SK-N-SH (cell line): ENCODE results near the gene PYCR2. TPM values are rescaled to one million over a fixed set of nuclear protein-coding genes. Genes with fewer than 3 reads are reported as not detected.

Experiments used
- CTCF ChIA-PET: fragments of 300-600, 350-600 bp; formaldehyde crosslinking; extraction: SDS; loops from one replicate; lab custom pipeline; 2021; lab: Yijun Ruan, JAX
- POLR2A ChIA-PET: fragments of 350-600 bp; sonication (Branson Sonifier 250); formaldehyde crosslinking; extraction: SDS; loops from one replicate; lab custom pipeline; 2020; ENCODE audit warnings: antibody characterized with exemption, inconsistent platforms; lab: Yijun Ruan, JAX
- DNase-seq: peaks from one replicate; pipeline ENCODE4 v3.0.0; 2012
- H2AFZ ChIP-seq: fragments of 200-600 bp; sonication (generic); 2 replicates; pipeline ENCODE4 v1.8.1; 2016; ENCODE audit warnings: antibody characterized with exemption, mild to moderate bottlenecking, low read depth
- H3F3A ChIP-seq: fragments of 200-600 bp; sonication (generic); replicated peaks from 2 replicates; pipeline ENCODE3; 2016; ENCODE audit warnings: antibody characterized with exemption, mild to moderate bottlenecking; ENCODE audit not compliant: insufficient read depth
- H3K27ac ChIP-seq, 2 experiments: fragments of 200-500 bp in 1 of 2; fragments of 200-600 bp in 1 of 2; sonication (Bioruptor generic) in 1 of 2; sonication (generic), shearing (Covaris generic) in 1 of 2; 2 replicates each; pipeline versions ENCODE4 v1.5.1 to v1.6.1; 2014 to 2016; ENCODE audit warnings: low read depth in 2 of 2, inconsistent platforms in 1 of 2, low read length in 1 of 2, mild to moderate bottlenecking in 1 of 2, mixed read lengths in 1 of 2
- H3K27me3 ChIP-seq: fragments of 200-600 bp; sonication (generic), shearing (Covaris generic); 2 replicates; pipeline ENCODE4 v1.6.1; 2016; ENCODE audit warnings: mixed run types; ENCODE audit not compliant: insufficient read depth
- H3K36me3 ChIP-seq, 2 experiments: fragments of 200-500 bp in 1 of 2; fragments of 200-600 bp in 1 of 2; sonication (Bioruptor generic) in 1 of 2; sonication (generic) in 1 of 2; replicated peaks in 1 of 2; 2 replicates each; pipeline versions ENCODE3 to v1.5.1; 2014 to 2016; ENCODE audit warnings: low read length in 1 of 2, mild to moderate bottlenecking in 1 of 2; ENCODE audit not compliant: insufficient read depth in 2 of 2, control insufficient read depth in 1 of 2
- H3K4me1 ChIP-seq, 2 experiments: fragments of 200-500 bp in 1 of 2; fragments of 200-600 bp in 1 of 2; sonication (Bioruptor generic) in 1 of 2; sonication (generic), shearing (Covaris generic) in 1 of 2; 2 replicates each; pipeline versions ENCODE4 v1.5.1 to v1.6.1; 2014 to 2016; ENCODE audit warnings: low read depth in 1 of 2, low read length in 1 of 2, mixed run types in 1 of 2; ENCODE audit not compliant: insufficient read depth in 2 of 2, control insufficient read depth in 1 of 2
- H3K4me2 ChIP-seq: fragments of 200-600 bp; sonication (generic), shearing (Covaris generic); 2 replicates; pipeline ENCODE4 v1.6.1; 2017; ENCODE audit warnings: mixed run types
- H3K4me3 ChIP-seq, 2 experiments: fragments of 200-500 bp in 1 of 2; fragments of 200-600 bp in 1 of 2; sonication (Bioruptor generic) in 1 of 2; sonication (generic), shearing (Covaris generic) in 1 of 2; 2 replicates each; pipeline versions ENCODE4 v1.5.1 to v1.8.1; 2014 to 2016; ENCODE audit warnings: low read depth in 2 of 2, inconsistent platforms in 1 of 2, low read length in 1 of 2, mild to moderate bottlenecking in 1 of 2, mixed read lengths in 1 of 2, moderate library complexity in 1 of 2
- H3K79me2 ChIP-seq: fragments of 200-600 bp; sonication (generic); 2 replicates; pipeline ENCODE4 v1.8.1; 2017; ENCODE audit warnings: mild to moderate bottlenecking; ENCODE audit not compliant: insufficient read depth
- H3K9ac ChIP-seq: fragments of 200-600 bp; sonication (generic); 2 replicates; pipeline ENCODE4 v1.6.1; 2017; ENCODE audit warnings: mixed run types
- H3K9me2 ChIP-seq: fragments of 200-600 bp; sonication (generic); 2 replicates; pipeline ENCODE4 v1.6.1; 2017; ENCODE audit warnings: mixed run types
- H3K9me3 ChIP-seq: fragments of 200-600 bp; sonication (generic); 2 replicates; pipeline ENCODE4 v1.6.1; 2017; ENCODE audit warnings: mixed run types, mild to moderate bottlenecking, moderate library complexity
- H4K20me1 ChIP-seq: fragments of 200-600 bp; sonication (generic); 2 replicates; pipeline ENCODE4 v1.6.1; 2017; ENCODE audit warnings: mild to moderate bottlenecking, mixed run types; ENCODE audit not compliant: insufficient read depth
- FOSL2 ChIP-seq: IDR thresholded peaks from 2 replicates; pipeline ENCODE4 v1.4.0; 2012; ENCODE audit warnings: low read depth, mild to moderate bottlenecking, moderate library complexity, borderline replicate concordance
- FOXM1 ChIP-seq: IDR thresholded peaks from 2 replicates; pipeline ENCODE4 v1.4.0; 2012; ENCODE audit warnings: low read depth, mild to moderate bottlenecking
- GATA2 ChIP-seq: sonication (generic); formaldehyde crosslinking; IDR thresholded peaks from 2 replicates; pipeline ENCODE4 v1.5.0; 2020; ENCODE audit warnings: mild to moderate bottlenecking, missing genetic modification reagents
- MEF2A ChIP-seq: IDR thresholded peaks from 2 replicates; pipeline ENCODE4 v1.4.0; 2012; ENCODE audit warnings: low read depth, borderline replicate concordance
- RAD21 ChIP-seq: IDR thresholded peaks from 2 replicates; pipeline ENCODE4 v1.6.1; 2012; ENCODE audit warnings: mild to moderate bottlenecking, low read length
- RCOR1 ChIP-seq: fragments of 150-350 bp; IDR thresholded peaks from 2 replicates; pipeline ENCODE4 v1.6.1; 2017; ENCODE audit warnings: antibody characterized with exemption, low read length
- RFX5 ChIP-seq: IDR thresholded peaks from 2 replicates; pipeline ENCODE4 v1.6.1; 2012; ENCODE audit warnings: mild to moderate bottlenecking, improper control_type of control experiment, low read length
- SIN3A ChIP-seq: IDR thresholded peaks from 2 replicates; pipeline ENCODE4 v1.6.1; 2012; ENCODE audit warnings: low read depth, mild to moderate bottlenecking, low read length, moderate library complexity, borderline replicate concordance
- SMC3 ChIP-seq: IDR thresholded peaks from 2 replicates; pipeline ENCODE4 v1.6.1; 2012; ENCODE audit warnings: low read depth, low read length, improper control_type of control experiment
- TAF1 ChIP-seq: IDR thresholded peaks from 2 replicates; pipeline ENCODE4 v1.6.1; 2012; ENCODE audit warnings: low read depth, mild to moderate bottlenecking, low read length, moderate library complexity, borderline replicate concordance
- USF2 ChIP-seq: fragments of 150-350 bp; IDR thresholded peaks from 2 replicates; pipeline ENCODE4 v1.6.1; 2017; ENCODE audit warnings: antibody characterized with exemption, low read length, low read depth, borderline replicate concordance
- WGBS: methylation state at CpG from one replicate; pipeline ENCODE4 v1.1.6; 2017; ENCODE audit warnings: low lambda C conversion rate; 5-methylcytosine and 5-hydroxymethylcytosine counted together
- polyA plus RNA-seq, 3 experiments: library from polyadenylated mRNA; depleted of rRNA; stranded (reverse); fragments of >200 nt; gene quantifications; 2 replicates each; pipeline ENCODE4 v1.2.3, GENCODE V29; 2012
- TF ChIP-seq, protein P1 (sequence below): IDR thresholded peaks from 2 replicates; pipeline ENCODE4; 2012
- TF ChIP-seq, protein P2 (sequence below): IDR thresholded peaks from 2 replicates; pipeline ENCODE4 v1.4.0; 2012; ENCODE audit warnings: low read depth, borderline replicate concordance

PYCR2 gene
- polyA plus RNA-seq, 1 of the 3 experiments (the other 2 are of a cell fraction) = 95.3 TPM

DNA sequence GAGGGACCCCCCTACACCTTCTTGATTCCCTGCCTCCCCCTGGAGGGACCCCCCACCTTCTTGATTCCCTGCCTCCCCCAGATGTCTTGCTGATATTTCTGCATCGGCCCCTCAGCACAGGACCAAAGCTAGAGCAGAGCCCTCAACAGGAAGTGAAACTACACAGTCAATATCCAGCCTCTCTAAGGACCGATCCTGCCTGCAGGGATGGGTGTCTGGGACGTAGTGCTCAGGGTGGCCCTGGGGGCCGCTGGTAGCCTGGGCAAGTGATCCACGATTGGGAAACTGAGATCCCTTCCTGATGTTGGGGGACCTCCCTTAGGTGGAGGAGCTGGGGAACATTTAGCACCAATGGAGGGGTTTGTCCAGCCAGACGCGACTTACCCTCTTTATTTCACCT is 20.9 kb upstream of the PYCR2 start (continued):
- TF ChIP-seq, protein P1, sequence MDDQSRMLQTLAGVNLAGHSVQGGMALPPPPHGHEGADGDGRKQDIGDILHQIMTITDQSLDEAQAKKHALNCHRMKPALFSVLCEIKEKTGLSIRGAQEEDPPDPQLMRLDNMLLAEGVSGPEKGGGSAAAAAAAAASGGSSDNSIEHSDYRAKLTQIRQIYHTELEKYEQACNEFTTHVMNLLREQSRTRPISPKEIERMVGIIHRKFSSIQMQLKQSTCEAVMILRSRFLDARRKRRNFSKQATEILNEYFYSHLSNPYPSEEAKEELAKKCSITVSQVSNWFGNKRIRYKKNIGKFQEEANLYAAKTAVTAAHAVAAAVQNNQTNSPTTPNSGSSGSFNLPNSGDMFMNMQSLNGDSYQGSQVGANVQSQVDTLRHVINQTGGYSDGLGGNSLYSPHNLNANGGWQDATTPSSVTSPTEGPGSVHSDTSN = no peak

DNA sequence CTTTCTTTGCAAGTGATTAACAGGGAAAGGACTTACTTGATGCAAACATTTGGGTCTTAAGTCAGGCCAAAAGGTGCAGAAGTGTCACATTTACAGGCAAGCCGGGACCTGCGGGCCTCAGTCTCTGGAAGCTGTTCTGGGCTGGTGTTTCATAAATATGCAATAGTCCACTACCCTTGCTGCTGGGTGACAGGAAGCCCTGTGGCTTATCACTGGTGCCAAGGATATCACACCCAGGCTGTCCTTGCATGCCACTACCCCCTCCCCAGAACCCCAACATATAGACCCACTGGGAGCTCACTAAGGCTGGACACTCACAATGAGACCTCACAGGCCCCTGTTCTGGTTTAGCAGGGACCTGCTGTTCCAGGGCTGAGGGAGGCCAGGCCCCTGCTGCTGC is 20.3 kb upstream of the PYCR2 start:
- Histone ChIP-seq H3K4me1 (peaks cover 0 to 16% of the 10 kb centered on the region in 2 experiments; a peak in 1 of 4 replicates), H3K79me2 (no peaks in the 10 kb centered on the region), H3K9me2 (no peaks in the 10 kb centered on the region), H3K36me3 (no peaks in the 10 kb centered on the region), H2AFZ (no peak overlapping the region), H4K20me1 (no peaks in the 10 kb centered on the region), H3K4me2 (no peak overlapping the region), H3F3A (no peaks in the 10 kb centered on the region), H3K9ac (no peak overlapping the region), H3K9me3 (no peaks in the 10 kb centered on the region), H3K4me3 (no peak overlapping the region), H3K27ac (no peak overlapping the region), H3K27me3 (no peaks in the 10 kb centered on the region; the same call in 1 of the 2 replicates)
- TF ChIP-seq SIN3A (no peak), FOXM1 (no peak), USF2 (no peak), SMC3 (no peak), RFX5 (no peak)
- TF ChIP-seq, protein P1 = no peak
- WGBS = 100% methylated on average over 2 of the region's 2 CpGs
- DNase-seq = no peak
- CTCF ChIA-PET = interaction anchor here (1.5 to 2.1 kb wide), 3 partner anchors 10 to 470 kb away, joined by 4 to 6 read pairs (median 6); no protein-coding TSS in a partner anchor
- POLR2A ChIA-PET = no interaction called here

- WGBS = 71% methylated on average over 4 of the region's 4 CpGs
- Histone ChIP-seq H3K79me2 (no peaks in the 10 kb centered on the region), H3K36me3 (no peaks in the 10 kb centered on the region), H3K27me3 (no peaks in the 10 kb centered on the region; the same call in 1 of the 2 replicates), H3F3A (no peaks in the 10 kb centered on the region), H2AFZ (no peak overlapping the region), H3K9me2 (no peaks in the 10 kb centered on the region), H3K9ac (no peak overlapping the region), H4K20me1 (no peaks in the 10 kb centered on the region), H3K4me3 (no peak overlapping the region), H3K4me2 (no peak overlapping the region), H3K27ac (no peak overlapping the region), H3K9me3 (no peaks in the 10 kb centered on the region), H3K4me1 (peaks cover 0 to 16% of the 10 kb centered on the region in 2 experiments; a peak in 1 of 4 replicates)
- DNase-seq = no peak
- no peak for TF ChIP-seq RAD21
- TF ChIP-seq RCOR1 = no peak
- no peak for TF ChIP-seq MEF2A
- TF ChIP-seq TAF1 = no peak
- no peak for TF ChIP-seq RFX5
- TF ChIP-seq, protein P2, sequence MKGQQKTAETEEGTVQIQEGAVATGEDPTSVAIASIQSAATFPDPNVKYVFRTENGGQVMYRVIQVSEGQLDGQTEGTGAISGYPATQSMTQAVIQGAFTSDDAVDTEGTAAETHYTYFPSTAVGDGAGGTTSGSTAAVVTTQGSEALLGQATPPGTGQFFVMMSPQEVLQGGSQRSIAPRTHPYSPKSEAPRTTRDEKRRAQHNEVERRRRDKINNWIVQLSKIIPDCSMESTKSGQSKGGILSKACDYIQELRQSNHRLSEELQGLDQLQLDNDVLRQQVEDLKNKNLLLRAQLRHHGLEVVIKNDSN = no peak
- TF ChIP-seq USF2 = no peak
- TF ChIP-seq FOSL2 = no peak
- TF ChIP-seq GATA2 (CRISPR knock-in tag) = no peak
- no peak for TF ChIP-seq FOXM1
- ChIA-PET CTCF (interaction anchor here (0.6 to 1.8 kb wide), 3 partner anchors 17 to 469 kb away, joined by 3 to 6 read pairs (median 4); no protein-coding TSS in a partner anchor), POLR2A (no interaction called here)
Observed at GRCh38 chr1:225943582-225943981, 19.5 kb upstream of the PYCR2 start.
